HG02798 (cell line): ENCODE results near the gene SMARCA1.

Source experiments
- ATAC-seq: cut with Tn5 transposase; IDR thresholded peaks from one replicate; pipeline ENCODE4 v1.9.1; 2021; ENCODE audit warnings: mild to moderate bottlenecking; ENCODE audit not compliant: unreplicated experiment, poor library complexity

The SMARCA1 gene

GRCh38 chrX:129530410-129530809 is 7.1 kb upstream of the SMARCA1 start:
- no peak for ATAC-seq

GRCh38 chrX:129529685-129530281 is 6.5 kb upstream of the SMARCA1 start:
- ATAC-seq, result no peak

DNA sequence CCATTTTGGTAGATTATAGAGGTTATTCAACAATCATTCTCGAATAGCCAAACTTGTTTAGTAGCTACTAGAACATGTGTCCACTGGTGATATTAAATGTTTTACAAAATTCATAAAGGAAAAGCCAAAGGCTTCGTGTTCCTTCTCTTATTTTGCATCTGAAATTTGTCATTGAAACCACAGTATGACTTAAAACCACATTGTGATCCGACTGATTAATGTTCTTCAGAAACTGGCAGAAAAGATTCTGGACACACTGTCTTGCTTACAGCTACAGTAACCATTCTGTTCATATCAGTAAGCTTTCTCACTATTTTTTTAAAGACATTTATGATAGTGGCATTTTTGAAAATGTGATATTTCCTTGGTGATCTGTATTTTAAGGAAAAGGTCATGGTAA is 2.6 kb upstream of the SMARCA1 start:
- ATAC-seq, result no peak

DNA sequence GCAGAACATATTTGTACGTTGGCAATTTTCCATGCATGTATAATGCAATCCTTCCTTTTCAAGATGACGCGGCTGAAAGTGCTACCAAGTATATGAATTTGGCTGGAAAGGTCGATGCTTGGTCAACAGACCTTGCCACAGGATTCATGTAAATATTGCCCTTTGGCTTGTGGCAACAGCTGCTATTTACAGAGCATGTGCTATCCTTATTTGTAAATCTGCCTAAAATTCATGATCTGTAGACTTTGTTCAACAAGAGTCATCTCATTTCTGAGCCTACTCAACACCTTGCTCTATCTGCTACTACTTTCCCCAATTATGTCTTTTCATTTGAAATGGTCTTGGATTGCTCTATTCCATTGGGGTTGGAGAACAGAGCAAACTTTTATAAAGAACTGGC is 1.9 kb upstream of the SMARCA1 start:
- ATAC-seq, result no peak

GRCh38 chrX:129524250-129524850 is 1.1 kb upstream of the SMARCA1 start:
- no peak for ATAC-seq

DNA sequence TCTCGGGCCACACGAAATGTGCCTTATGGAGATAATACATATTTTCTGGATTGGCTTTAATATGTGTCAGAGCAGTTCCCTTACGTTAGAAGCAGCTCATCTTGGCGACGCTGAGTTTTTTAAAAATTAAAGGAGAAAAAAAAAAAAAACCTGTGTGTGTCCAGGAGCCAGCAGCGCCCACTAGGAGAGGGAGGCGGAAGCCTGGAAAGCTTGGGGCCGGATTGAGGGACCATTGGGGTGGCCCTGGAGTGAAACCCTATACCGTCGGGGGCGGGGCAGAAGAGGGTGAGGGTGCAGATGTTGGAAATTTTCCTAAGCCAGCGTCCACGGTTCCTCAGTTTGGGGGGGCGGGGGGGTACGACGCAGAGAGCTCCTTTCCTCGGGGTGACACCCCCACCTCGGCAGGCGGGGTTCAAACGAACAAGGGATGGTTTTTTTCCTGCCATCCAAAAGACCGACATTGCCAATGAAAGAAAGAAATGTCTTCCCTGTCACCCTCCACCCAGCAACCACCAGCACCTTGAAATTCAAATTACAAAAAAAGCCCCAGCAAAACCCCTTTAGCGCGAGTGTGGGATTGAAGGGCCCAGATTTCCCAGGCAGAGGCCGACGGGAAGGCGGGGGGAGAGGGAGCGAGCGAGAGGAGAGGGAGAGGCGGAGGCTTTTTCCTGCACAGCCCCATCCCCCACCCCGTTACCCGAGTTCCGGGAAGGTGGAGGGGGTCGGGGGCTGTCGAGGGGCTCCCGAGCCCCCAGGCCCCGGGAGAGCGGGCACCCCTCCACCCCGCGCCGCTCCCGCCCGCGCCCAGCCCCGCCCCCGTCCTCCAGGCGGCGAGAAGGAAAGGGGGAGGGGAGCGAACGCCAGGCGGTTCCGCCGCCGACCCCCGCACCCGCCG is 859 bp downstream of the SMARCA1 start:
- no peak for ATAC-seq

GRCh38 chrX:129520151-129520550 is 3.1 kb downstream of the SMARCA1 start:
- no peak for ATAC-seq

- no peak for ATAC-seq
Measured at GRCh38 chrX:129516402-129516801, 6.9 kb downstream of the SMARCA1 start.

- ATAC-seq, result peak; percentile 36
Measured at GRCh38 chrX:129512409-129512808, 10.9 kb downstream of the SMARCA1 start.

DNA sequence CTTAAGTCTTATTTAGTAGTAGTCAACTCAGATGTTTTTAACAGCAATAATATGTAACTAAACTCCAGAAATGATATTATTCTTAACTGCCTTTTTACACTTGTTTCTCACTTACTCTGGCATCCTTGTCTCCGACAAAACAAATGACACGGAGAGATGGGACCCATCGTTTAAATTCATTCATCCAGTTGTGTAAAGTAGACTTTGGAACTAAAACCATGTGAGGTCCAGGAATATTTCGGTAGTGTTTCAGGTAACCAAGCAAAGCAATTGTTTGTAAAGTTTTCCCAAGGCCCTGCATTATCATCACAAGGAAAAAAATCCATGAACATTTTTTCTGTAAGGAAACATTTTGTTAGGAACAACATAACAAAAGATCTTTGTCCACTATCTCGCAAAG is 11.6 kb downstream of the SMARCA1 start:
- ATAC-seq, result no peak

- no peak for ATAC-seq
Measured at GRCh38 chrX:129510331-129510730, 13.0 kb downstream of the SMARCA1 start.

- no peak for ATAC-seq
Measured at GRCh38 chrX:129497146-129497843, 26.0 kb downstream of the SMARCA1 start.

- no peak for ATAC-seq
Measured at GRCh38 chrX:129496625-129497024, 26.7 kb downstream of the SMARCA1 start.

DNA sequence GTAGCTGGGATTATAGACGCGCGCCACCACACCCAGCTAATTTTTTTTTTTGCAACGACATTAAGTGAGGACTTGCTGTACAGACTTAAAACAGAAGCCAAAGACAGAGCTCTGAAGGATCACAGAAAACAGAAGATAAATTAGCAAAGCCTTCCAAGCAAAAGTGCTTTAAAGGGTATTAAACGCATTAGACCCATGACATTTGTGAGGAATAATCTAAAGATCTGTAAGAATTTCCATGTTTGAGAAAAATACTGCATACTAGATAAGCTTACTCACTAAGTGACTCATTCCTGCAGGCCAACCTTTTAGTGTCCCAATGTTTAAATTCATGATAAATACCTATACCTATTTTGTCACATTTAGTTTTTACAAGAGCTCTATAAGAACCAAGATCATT is 27.4 kb downstream of the SMARCA1 start:
- ATAC-seq, result no peak

DNA sequence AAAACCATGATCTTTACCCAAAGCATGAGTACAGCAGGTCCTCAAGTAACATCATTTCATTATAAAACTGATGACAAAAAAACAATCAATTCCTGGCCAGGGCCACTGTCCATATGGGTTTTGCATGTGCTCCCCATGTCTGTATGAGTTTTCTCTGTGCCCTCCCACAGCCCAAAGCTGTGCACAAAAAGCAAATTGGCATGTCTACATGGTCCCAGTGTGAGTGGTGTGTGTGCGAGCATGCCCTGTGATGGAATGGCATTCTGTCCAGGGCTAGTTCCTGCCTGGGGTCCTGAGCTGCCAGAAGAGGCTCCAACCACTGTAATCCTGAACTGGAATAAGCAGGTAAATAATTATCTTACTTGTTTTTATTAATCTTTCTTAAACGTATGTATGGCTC is 28.4 kb downstream of the SMARCA1 start:
- ATAC-seq, result no peak

- no peak for ATAC-seq
Measured at GRCh38 chrX:129493643-129494042, 29.6 kb downstream of the SMARCA1 start.

DNA sequence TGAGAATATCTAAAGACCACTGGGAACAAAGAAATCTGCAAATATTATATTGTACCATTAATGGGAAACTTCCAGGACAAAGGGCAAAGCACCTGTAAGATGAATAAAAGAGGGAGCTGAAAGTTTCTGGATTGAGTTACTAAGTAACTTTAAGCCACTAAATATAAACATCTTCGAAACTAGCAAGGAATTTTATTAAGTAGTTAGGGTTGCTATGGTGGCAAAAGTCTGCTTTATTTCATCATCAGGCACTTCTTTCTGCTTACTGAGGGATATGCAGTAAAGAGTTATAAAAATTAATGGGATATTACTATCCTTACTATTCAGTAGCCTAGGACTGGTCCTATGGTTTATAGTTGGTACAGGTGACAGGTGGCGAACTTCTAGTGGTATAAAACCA is 33.0 kb downstream of the SMARCA1 start:
- ATAC-seq, result no peak

DNA sequence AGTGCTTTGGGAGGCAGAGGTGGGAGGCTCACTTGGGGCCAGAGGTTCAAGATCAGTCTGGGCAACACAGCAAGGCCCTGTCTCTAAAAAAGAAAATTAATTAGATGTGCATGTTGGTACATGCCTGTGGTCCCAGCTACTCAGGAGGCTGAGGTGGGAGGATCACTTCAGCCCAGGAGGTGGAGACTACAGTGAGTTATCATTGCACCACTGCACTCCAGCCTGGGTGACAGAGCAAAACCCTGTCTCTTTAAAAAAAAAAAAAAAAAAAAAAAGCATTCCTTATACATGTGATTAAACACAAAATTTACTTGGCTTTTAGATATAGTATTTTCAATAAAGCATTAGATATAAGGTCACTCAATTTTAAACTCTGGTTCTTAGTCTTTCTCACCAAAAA is 34.9 kb downstream of the SMARCA1 start:
- no peak for ATAC-seq

DNA sequence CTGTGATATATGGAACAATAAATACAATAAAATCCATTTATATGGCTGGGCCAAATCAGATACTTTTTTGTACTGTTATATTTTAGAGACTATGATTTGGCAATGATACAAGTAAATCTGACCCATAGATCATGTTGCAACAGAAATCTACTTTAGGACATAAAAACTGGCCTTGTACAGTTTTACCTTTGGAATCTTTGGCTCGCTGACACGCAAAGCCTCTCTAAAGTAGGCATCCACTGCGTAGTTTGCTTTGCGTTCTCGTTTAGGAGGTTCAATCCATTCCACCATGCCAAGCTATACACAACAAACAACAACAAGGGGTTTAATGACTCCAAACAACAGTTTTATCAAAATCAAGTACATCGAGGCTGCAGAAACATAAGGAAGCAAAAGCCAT is 42.4 kb downstream of the SMARCA1 start:
- no peak for ATAC-seq

GRCh38 chrX:129478516-129478915 is 44.8 kb downstream of the SMARCA1 start:
- no peak for ATAC-seq

DNA sequence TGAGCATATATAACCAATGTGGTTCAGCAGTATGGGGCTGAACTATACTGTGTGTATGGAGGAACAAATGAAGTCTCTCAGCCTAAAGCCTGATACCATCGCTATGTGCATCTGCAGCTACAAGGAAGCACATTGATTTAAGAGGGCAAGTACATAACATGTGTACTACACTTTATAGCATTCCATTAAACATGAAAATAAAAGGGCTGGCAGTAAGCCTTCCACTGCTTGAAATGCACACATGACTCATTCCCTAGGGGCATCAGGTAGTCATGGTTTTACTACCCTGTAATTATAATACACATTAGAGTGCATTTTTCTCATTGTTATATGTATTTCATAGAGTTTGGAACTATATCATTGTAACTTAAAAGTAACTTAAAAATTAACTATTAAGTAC is 51.2 kb downstream of the SMARCA1 start:
- ATAC-seq, result no peak
